HG03457 (cell line): ENCODE results near the gene SERPINB6.
"Not testable (repeated sequence)": the region's sequence is repeated elsewhere in the genome, so short reads cannot be mapped to it uniquely, and the experiment has no call there.

Experiments used
- ATAC-seq: cut with Tn5 transposase; IDR thresholded peaks from one replicate; pipeline ENCODE4 v1.9.1; 2021; ENCODE audit warnings: moderate number of reproducible peaks; ENCODE audit not compliant: unreplicated experiment

SERPINB6 gene

DNA sequence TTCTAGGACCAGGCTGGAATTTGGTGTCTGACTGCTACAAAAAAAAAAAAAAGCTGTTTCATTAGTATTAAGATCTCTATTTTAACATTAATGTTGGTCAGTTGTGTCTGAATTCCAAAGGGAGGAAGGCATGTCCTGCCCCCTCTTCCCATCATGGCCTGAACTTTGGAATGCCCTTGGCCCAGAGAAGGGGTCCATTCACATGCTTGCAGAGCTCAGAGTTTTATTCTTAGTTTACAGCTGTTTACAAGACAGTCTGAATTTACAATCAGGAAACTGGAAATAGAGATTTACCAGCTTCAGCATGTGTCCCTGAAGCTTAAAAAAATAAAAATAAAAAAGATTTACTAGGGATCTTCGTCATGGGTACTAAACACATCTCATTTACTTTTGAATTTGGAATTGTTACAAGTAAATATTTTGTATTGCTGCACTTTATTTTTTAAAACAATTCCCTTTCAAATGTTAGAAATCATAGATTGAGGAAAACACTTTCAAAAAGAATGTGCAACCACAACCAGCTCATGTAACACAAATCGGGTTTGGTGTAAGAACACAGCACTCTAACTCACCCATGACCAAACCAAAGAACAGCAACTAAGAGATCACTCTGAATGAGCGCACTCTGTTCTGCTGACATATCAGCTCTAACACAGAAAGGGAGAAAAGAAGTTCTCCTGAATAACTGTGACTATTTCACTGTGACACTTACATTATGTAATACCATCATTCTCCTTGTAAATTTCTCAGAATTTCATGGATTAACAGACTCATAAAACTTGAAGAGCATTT, 6.6 kb upstream of the SERPINB6 start:
- no peak for ATAC-seq

DNA sequence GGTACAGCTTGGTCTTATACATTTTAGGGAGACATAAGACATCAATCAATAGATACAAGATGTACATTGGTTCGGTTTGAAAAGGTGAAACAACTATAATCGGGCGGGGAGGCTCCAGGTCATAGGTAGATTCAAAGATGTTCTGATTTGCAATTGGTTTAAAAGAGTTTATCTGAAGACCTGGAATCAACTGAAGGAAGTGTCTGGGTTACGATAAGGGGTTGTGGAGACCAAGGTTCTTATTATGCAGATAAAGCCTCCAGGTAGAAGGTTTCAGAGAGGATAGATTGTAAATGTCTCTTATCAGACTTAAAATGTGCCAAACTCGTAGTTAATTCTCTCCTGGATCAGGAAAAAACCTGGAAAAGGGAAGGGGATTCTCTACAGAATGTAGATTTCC, 5.9 kb upstream of the SERPINB6 start:
- ATAC-seq = no peak

GRCh38 chr6:2976571-2977085, 5.3 kb upstream of the SERPINB6 start:
- no peak for ATAC-seq

DNA sequence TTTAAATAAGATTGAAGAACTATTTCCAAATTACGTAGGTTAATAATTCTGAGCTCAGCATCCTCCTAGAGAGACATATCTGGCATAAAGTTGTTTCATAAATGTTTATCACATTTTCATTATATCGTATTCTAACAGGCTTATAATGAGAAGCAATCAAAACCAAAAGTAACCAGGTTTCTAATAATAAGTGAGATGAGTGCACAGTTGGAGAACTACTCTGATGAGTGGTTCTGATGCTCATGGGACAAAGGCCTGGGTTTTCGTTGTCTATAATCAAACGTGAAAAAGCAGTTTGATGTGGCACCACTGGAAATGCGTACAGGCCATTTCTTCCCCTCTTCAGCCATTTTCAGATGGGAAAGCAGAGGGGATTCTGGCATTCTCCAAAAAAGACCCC, 4.7 kb upstream of the SERPINB6 start:
- ATAC-seq = no peak

DNA sequence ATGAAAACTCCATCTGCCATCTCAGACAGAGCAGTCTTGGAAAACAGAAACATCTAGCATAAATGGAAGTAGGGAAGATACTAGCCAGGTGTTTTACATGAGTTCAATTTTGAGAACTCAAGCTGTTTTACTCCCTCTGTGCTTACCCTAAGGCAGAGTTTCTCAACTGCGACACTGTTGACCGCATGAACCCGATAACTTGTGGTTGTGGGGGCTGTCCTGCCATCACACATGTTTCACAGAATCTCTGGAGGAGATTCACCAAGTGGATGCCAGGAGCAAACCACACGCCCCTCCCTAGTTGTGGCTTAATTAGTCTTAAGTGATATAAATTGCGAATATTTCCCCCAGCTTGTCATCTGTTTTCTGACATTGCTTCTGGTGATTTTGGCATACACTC, 2.3 kb upstream of the SERPINB6 start:
- no peak for ATAC-seq

GRCh38 chr6:2973180-2973579, 1.8 kb upstream of the SERPINB6 start:
- not testable (repeated sequence) for ATAC-seq

GRCh38 chr6:2972685-2973084, 1.3 kb upstream of the SERPINB6 start:
- not testable (repeated sequence) for ATAC-seq

- not testable (repeated sequence) for ATAC-seq
Observed at GRCh38 chr6:2972219-2972487, 786 bp upstream of the SERPINB6 start.

DNA sequence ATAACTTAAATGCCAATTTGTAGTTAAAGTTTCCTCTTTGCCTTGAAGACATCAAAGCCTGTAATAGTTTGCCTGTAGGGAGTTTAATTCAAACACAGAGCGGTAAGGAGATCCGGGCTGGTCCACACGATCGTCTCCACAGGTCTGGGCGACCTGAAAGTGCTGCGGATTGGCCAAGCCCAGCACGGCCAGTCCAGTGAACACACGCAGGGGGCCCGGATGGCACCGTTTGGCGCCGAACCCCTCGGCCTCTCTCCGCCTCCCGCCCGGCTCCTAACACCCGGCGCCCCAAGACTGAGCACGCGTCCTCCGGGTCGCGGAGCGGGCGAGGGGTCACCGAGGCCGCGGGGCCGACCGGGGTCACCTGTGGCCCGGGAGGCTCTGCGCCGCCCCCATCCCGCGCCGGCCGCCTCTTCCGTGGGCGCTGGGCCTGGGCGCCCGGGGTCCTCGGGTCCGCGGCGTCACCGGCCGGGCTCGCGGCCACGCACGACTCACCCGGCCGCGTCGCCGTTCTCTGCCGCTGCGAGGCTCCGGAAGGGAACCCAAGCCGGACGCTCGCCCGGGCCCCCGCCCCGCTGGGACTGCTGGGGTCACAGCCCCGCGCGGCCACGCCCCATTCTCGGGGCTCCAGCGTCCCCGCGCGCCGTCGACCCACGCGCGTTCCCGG, 481 bp downstream of the SERPINB6 start:
- ATAC-seq = no peak

DNA sequence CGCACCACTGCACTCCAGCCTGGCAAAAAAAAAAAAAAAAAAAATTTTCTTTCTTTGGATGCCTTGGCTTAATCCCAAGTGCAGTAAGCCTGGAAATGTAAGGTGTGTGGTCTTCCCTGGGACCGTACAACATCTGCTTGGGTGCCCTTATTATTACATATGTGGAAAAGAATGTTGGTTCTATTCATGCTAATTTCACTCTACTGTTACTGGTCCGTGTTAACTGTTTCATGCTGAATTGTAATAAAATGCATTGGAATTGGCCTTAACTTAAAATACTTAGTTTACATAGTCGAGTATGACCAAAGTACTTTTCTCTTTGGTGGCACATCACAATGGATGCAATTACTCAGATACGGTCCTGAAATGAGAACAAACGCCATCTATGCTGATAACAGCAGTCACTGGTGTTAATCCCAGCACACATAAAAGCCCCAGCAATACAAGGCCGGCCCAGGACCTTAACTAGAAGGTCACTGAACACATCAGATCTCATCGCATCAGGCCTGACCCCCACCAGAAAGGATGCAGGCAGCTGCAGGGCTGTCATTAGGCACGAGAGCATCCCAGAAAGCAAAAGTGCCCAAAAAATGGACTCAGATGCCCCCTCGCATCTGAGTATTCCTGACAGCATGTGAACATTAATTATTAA, 1.2 kb downstream of the SERPINB6 start:
- no peak for ATAC-seq

DNA sequence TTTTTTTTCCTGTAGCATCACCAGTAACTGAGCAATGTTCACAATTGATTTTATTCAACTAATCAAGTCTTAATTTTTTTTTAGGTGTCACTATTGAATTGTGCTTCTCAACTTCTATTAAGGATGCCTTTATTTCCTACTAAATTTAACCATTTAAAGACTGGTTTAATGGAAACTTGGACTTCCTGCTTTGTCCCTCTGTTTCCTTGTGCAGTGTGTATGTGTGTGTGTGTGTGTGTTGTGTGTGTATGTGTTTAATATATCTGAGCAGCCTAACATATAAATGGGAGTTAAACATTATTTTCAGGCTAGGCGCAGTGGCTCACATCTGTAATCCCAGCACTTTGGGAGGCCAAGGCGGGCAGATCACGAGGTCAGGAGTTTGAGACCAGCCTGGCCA, 1.8 kb downstream of the SERPINB6 start:
- ATAC-seq = no peak

DNA sequence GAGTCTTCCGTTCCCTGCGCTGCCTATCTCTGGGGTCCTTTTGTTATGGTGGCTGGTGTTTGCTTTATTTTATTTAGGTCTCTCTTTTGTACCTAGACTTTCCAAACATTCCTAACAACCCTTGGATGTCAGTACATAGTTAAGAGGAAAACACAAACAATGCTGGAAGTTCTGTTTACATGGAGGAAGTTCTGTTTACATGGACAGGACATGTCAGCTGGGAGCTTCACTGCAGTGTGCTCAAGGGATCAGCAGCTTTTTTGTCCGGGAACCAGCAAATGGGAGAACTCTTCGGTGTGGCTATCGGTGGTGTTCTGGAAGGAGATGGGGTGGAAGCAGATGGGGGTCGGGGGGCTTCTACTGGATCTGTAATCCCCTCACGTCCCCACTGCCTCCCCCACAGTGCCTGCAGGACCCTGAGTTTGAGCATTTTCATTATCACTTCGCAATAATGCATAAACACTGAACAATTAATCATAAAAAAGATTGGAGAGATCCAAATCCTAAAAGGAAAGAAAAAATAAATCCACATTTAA, 2.7 kb downstream of the SERPINB6 start:
- ATAC-seq = no peak

DNA sequence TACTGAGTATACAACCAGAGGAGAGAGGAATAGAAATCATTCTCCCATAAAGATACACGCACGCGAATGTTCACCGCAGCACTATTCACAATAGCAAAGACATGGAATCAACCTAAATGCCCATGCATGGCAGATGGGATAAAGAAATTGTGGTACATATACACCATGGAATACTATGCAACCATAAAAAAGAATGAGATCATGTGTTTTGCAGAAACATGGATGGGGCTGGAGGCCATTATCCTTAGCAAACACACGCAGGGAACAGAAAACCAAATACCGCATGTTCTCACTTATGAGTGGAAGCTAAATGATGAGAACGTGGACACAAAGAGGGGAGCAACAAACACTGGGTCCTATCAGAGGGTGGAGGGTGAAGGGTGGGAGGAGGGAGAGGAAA, 3.4 kb downstream of the SERPINB6 start:
- no peak for ATAC-seq

GRCh38 chr6:2966347-2966746, 5.0 kb downstream of the SERPINB6 start:
- no peak for ATAC-seq

GRCh38 chr6:2964793-2965505, 6.4 kb downstream of the SERPINB6 start:
- ATAC-seq = no peak

- ATAC-seq = no peak
Observed at GRCh38 chr6:2963756-2964155, 7.6 kb downstream of the SERPINB6 start.

GRCh38 chr6:2962636-2963035, 8.7 kb downstream of the SERPINB6 start:
- ATAC-seq = no peak

DNA sequence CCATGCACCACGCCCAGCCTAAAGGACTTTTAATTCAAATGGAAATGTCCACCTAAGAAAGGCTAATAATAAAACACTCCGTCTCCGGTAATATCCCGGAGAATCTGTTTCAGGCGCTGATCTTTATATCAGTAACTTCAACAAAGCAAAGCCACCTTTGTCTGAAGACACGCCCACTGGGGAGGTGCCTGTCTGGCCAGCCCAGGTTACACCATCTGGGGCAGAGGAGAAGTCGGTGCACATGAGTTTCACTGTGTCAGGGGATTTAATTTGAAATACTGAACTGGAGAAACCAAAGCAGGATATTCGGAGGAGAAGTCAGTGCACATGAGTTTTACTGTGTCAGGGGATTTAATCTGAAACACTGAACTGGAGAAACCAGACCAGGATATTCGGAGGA, 9.4 kb downstream of the SERPINB6 start:
- ATAC-seq = no peak

DNA sequence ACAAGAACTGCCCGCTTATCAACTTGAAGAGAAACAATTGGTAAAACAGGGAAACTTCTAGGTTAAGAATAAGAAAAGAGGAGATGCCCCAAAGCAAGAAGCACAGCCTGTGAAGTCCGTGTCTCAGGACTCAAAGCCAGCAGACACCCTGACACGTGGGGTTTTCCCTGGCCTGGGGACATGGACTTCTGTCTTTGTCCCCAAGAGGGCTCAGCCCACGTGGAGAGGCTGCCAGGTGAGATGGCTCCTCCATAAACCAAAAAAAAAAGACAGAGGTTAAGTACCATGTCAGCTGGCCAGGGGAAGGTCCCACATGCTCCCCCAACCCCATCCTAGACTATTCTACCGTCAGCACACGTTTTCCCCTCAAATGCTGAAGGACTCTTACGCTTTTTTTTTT, 9.9 kb downstream of the SERPINB6 start:
- no peak for ATAC-seq

- ATAC-seq = no peak
Observed at GRCh38 chr6:2960935-2961334, 10.4 kb downstream of the SERPINB6 start.
